Measurements from ENCODE around the gene DDI1. TPM values are rescaled to one million over a fixed set of nuclear protein-coding genes. Genes with fewer than 3 reads are reported as not detected.

The DDI1 gene
- total RNA-seq, 2 donors from 2014 or later = not detected

GRCh38 chr11:104057908-104058307 lies 21.5 kb downstream of the DDI1 start:
- H3K36me3 ChIP-seq (ENCODE audit: control insufficient read depth, insufficient read depth, low read length) = no peaks in the 10 kb centered on the region
- no peaks in the 10 kb centered on the region for H3K4me1 ChIP-seq (ENCODE audit: control insufficient read depth, insufficient read depth, low read length)
- DNase-seq = no peak
- no peaks in the 10 kb centered on the region for H3K27me3 ChIP-seq (ENCODE audit: control insufficient read depth, insufficient read depth, low read length, poor library complexity, severe bottlenecking)
- no peak for TF ChIP-seq CTCF (conservative IDR thresholded peaks at IDR 0.05)
- 95% methylated on average over 5 of the region's 5 CpGs for whole genome bisulfite sequencing, 2 experiments (ENCODE audit: insufficient coverage in 1 of 2, insufficient read length in 1 of 2)
- H3K27ac ChIP-seq (ENCODE audit: low read depth, low read length) = no peak overlapping the region
- no peak overlapping the region for H3K4me3 ChIP-seq (ENCODE audit: low read length)
- peaks cover 28% of the 10 kb centered on the region for H3K4me1 Mint-ChIP-seq
- no peak overlapping the region for H3K27ac Mint-ChIP-seq
- no peaks in the 10 kb centered on the region for H3K9me3 Mint-ChIP-seq
- H3K36me3 Mint-ChIP-seq (ENCODE audit: low read depth) = no peaks in the 10 kb centered on the region
- no peaks in the 10 kb centered on the region for H3K9me3 ChIP-seq (ENCODE audit: control insufficient read depth, low read length)
- no peaks in the 10 kb centered on the region for H3K27me3 Mint-ChIP-seq (ENCODE audit: insufficient read depth)
- no peak overlapping the region for H3K4me3 Mint-ChIP-seq
- H3K9ac ChIP-seq (ENCODE audit: extremely low read depth, low read length, poor library complexity, severe bottlenecking) = no peak overlapping the region

GRCh38 chr11:104058680-104059079 lies 22.2 kb downstream of the DDI1 start:
- 86 to 94% methylated on average over 3 to 4 of the region's 4 CpGs for WGBS, 2 experiments (ENCODE audit: insufficient coverage in 1 of 2, insufficient read length in 1 of 2)
- no peaks in the 10 kb centered on the region for H3K27me3 Mint-ChIP-seq (ENCODE audit: insufficient read depth)
- Histone ChIP-seq H3K9me3 (ENCODE audit: control insufficient read depth, low read length) (no peaks in the 10 kb centered on the region), H3K27ac (ENCODE audit: low read depth, low read length) (no peak overlapping the region), H3K4me1 (ENCODE audit: control insufficient read depth, insufficient read depth, low read length) (no peaks in the 10 kb centered on the region), H3K9ac (ENCODE audit: extremely low read depth, low read length, poor library complexity, severe bottlenecking) (no peak overlapping the region), H3K27me3 (ENCODE audit: control insufficient read depth, insufficient read depth, low read length, poor library complexity, severe bottlenecking) (no peaks in the 10 kb centered on the region), H3K4me3 (ENCODE audit: low read length) (no peak overlapping the region), H3K36me3 (ENCODE audit: control insufficient read depth, insufficient read depth, low read length) (no peaks in the 10 kb centered on the region)
- TF ChIP-seq CTCF (conservative IDR thresholded peaks at IDR 0.05) = no peak
- H3K27ac Mint-ChIP-seq = no peak overlapping the region
- DNase-seq = no peak
- H3K9me3 Mint-ChIP-seq = no peaks in the 10 kb centered on the region
- H3K4me1 Mint-ChIP-seq = peaks cover 28% of the 10 kb centered on the region
- no peaks in the 10 kb centered on the region for H3K36me3 Mint-ChIP-seq (ENCODE audit: low read depth)
- no peak overlapping the region for H3K4me3 Mint-ChIP-seq

GRCh38 chr11:104060004-104060794 lies 23.8 kb downstream of the DDI1 start:
- 85 to 90% methylated on average over 2 to 3 of the region's 3 CpGs for WGBS, 2 experiments (ENCODE audit: insufficient coverage in 1 of 2, insufficient read length in 1 of 2)

More at GRCh38 chr11:104060004-104060794, 23.8 kb downstream of the DDI1 start:
- no peaks in the 10 kb centered on the region for H3K9me3 Mint-ChIP-seq
- Histone ChIP-seq H3K36me3 (ENCODE audit: control insufficient read depth, insufficient read depth, low read length) (no peaks in the 10 kb centered on the region), H3K9ac (ENCODE audit: extremely low read depth, low read length, poor library complexity, severe bottlenecking) (no peak overlapping the region), H3K4me1 (ENCODE audit: control insufficient read depth, insufficient read depth, low read length) (no peaks in the 10 kb centered on the region), H3K4me3 (ENCODE audit: low read length) (no peak overlapping the region), H3K27ac (ENCODE audit: low read depth, low read length) (no peak overlapping the region), H3K9me3 (ENCODE audit: control insufficient read depth, low read length) (no peaks in the 10 kb centered on the region), H3K27me3 (ENCODE audit: control insufficient read depth, insufficient read depth, low read length, poor library complexity, severe bottlenecking) (no peaks in the 10 kb centered on the region)
- no peak for TF ChIP-seq CTCF (conservative IDR thresholded peaks at IDR 0.05)
- peak overlapping the region; percentile 7 for H3K27ac Mint-ChIP-seq
- H3K36me3 Mint-ChIP-seq (ENCODE audit: low read depth) = no peaks in the 10 kb centered on the region
- H3K4me1 Mint-ChIP-seq = peaks cover 17% of the 10 kb centered on the region
- DNase-seq = no peak
- H3K4me3 Mint-ChIP-seq = no peak overlapping the region
- H3K27me3 Mint-ChIP-seq (ENCODE audit: insufficient read depth) = no peaks in the 10 kb centered on the region
